H1 (cell line): ENCODE measurements around the gene VEGFC. TPM values are rescaled to one million over a fixed set of nuclear protein-coding genes. Genes with fewer than 3 reads are reported as not detected.

Source experiments
- CTCF ChIA-PET: fragments of 300-600 bp; sonication (Branson Sonifier 250); formaldehyde crosslinking; loops from one replicate; lab custom pipeline; 2021; ENCODE audit not compliant: partially characterized antibody; lab: Charles Lee
- POLR2A ChIA-PET: fragments of 300-600 bp; sonication (Branson Sonifier 250); formaldehyde crosslinking; loops from one replicate; lab custom pipeline; 2021; ENCODE audit warnings: inconsistent platforms; ENCODE audit not compliant: partially characterized antibody; lab: Charles Lee
- DNase-seq, 2 experiments: peaks; one replicate each; pipeline versions ENCODE4 v3.0.0 to v3.0.0-alpha.2; 2010 to 2022; ENCODE audit warnings: low spot score in 2 of 2, low read depth in 1 of 2, mixed read lengths in 1 of 2
- FAIRE-seq: peaks from 2 replicates; lab custom pipeline; 2011; peaks lifted over from hg19 to GRCh38; lab: Jason Lieb, UNC
- H2AFZ ChIP-seq: 2 replicates; pipeline ENCODE4 v1.8.1; 2012; ENCODE audit warnings: low read length, inconsistent platforms
- H2AK5ac ChIP-seq: 2 replicates; pipeline ENCODE4 v1.6.1; 2013; ENCODE audit warnings: low read depth, low read length
- H2BK120ac ChIP-seq: replicated peaks from 2 replicates; pipeline ENCODE3; 2013; ENCODE audit warnings: low read depth, low read length, inconsistent platforms
- H2BK12ac ChIP-seq: 2 replicates; pipeline ENCODE4 v1.6.1; 2013; ENCODE audit warnings: low read depth, low read length
- H2BK15ac ChIP-seq: 2 replicates; pipeline ENCODE4 v1.6.1; 2013; ENCODE audit warnings: low read length
- H2BK20ac ChIP-seq: 2 replicates; pipeline ENCODE4 v1.6.1; 2013; ENCODE audit warnings: low read length
- H2BK5ac ChIP-seq: 2 replicates; pipeline ENCODE4 v1.6.1; 2013; ENCODE audit warnings: low read depth, low read length
- H3K14ac ChIP-seq: 2 replicates; pipeline ENCODE4 v1.6.1; 2013; ENCODE audit warnings: inconsistent platforms; ENCODE audit not compliant: insufficient read length
- H3K18ac ChIP-seq: 2 replicates; pipeline ENCODE4 v1.6.1; 2013; ENCODE audit warnings: low read length; ENCODE audit errors: extremely low read depth
- H3K23ac ChIP-seq: 2 replicates; pipeline ENCODE4 v1.6.1; 2013; ENCODE audit warnings: inconsistent platforms; ENCODE audit not compliant: insufficient read length
- H3K23me2 ChIP-seq: 2 replicates; pipeline ENCODE4 v1.6.1; 2013; ENCODE audit warnings: low read depth, low read length
- H3K27ac ChIP-seq: 2 replicates; pipeline ENCODE4 v1.6.1; 2011; ENCODE audit warnings: low read depth, low read length, inconsistent platforms
- H3K27me3 ChIP-seq, 4 experiments: replicated peaks in 1 of 4; 1 replicate in 1 of 4; 2 replicates in 3 of 4; pipeline versions ENCODE4 v1.6.1 to v1.8.1; 2011 to 2013; ENCODE audit warnings: low read length in 3 of 4, mild to moderate bottlenecking in 3 of 4, inconsistent platforms in 2 of 4, mixed read lengths in 2 of 4, moderate library complexity in 1 of 4; ENCODE audit not compliant: control insufficient read depth in 3 of 4, insufficient read depth in 3 of 4; ENCODE audit errors: extremely low read depth in 1 of 4
- H3K36me3 ChIP-seq, 4 experiments: 2 replicates each; pipeline versions ENCODE4 v1.6.1 to v1.8.1; 2011 to 2013; ENCODE audit warnings: mild to moderate bottlenecking in 4 of 4, low read length in 3 of 4, moderate library complexity in 2 of 4, control low read depth in 1 of 4, inconsistent platforms in 1 of 4; ENCODE audit not compliant: insufficient read depth in 4 of 4, control insufficient read depth in 2 of 4
- H3K4ac ChIP-seq: replicated peaks from 2 replicates; pipeline ENCODE3; 2013; ENCODE audit warnings: low read length, low read depth, mixed read lengths, inconsistent platforms; ENCODE audit not compliant: insufficient read length
- H3K4me1 ChIP-seq, 4 experiments: replicated peaks in 1 of 4; 1 replicate in 1 of 4; 2 replicates in 3 of 4; pipeline versions ENCODE4 v1.6.1 to v1.8.1; 2011 to 2013; ENCODE audit warnings: low read length in 3 of 4, inconsistent platforms in 2 of 4, mixed read lengths in 1 of 4; ENCODE audit not compliant: insufficient read depth in 4 of 4, control insufficient read depth in 3 of 4
- H3K4me2 ChIP-seq, 2 experiments: 2 replicates each; pipeline versions ENCODE4 v1.6.1 to v1.8.1; 2011 to 2013; ENCODE audit warnings: low read depth in 2 of 2, low read length in 2 of 2, control low read depth in 1 of 2, inconsistent platforms in 1 of 2, mild to moderate bottlenecking in 1 of 2; ENCODE audit not compliant: insufficient read depth in 1 of 2
- H3K4me3 ChIP-seq, 4 experiments: fragments of 200-600, 300-600 bp in 1 of 4; sonication (generic), shearing (Covaris generic), sonication (Bioruptor Twin) in 1 of 4; 2 replicates each; pipeline versions ENCODE4 v1.5.1 to v1.8.1; 2011 to 2016; ENCODE audit warnings: low read length in 4 of 4, low read depth in 3 of 4, control low read depth in 2 of 4, inconsistent platforms in 2 of 4, mild to moderate bottlenecking in 2 of 4, mixed read lengths in 1 of 4, moderate library complexity in 1 of 4; ENCODE audit not compliant: insufficient read depth in 2 of 4; ENCODE audit errors: extremely low read depth in 1 of 4
- H3K56ac ChIP-seq: replicated peaks from 2 replicates; pipeline ENCODE3; 2013; ENCODE audit warnings: low read depth, mild to moderate bottlenecking, mixed read lengths, low read length, inconsistent platforms; ENCODE audit not compliant: insufficient read length
- H3K79me1 ChIP-seq: 2 replicates; pipeline ENCODE4 v1.6.1; 2013; ENCODE audit warnings: low read depth, low read length, control low read depth
- H3K79me2 ChIP-seq, 2 experiments: 2 replicates each; pipeline versions ENCODE4 v1.6.1 to v1.8.1; 2012 to 2013; ENCODE audit warnings: low read length in 2 of 2, mild to moderate bottlenecking in 2 of 2, inconsistent platforms in 1 of 2; ENCODE audit not compliant: insufficient read depth in 2 of 2, control insufficient read depth in 1 of 2
- H3K9ac ChIP-seq, 4 experiments: replicated peaks in 1 of 4; 1 replicate in 1 of 4; 2 replicates in 3 of 4; pipeline versions ENCODE4 v1.6.1 to v1.8.1; 2011 to 2013; ENCODE audit warnings: low read depth in 3 of 4, low read length in 3 of 4, control low read depth in 2 of 4, mild to moderate bottlenecking in 2 of 4, moderate library complexity in 2 of 4, inconsistent platforms in 1 of 4; ENCODE audit errors: extremely low read depth in 1 of 4
- H3K9me3 ChIP-seq, 2 experiments: 2 replicates each; pipeline versions ENCODE4 v1.6.1 to v1.8.1; 2012 to 2013; ENCODE audit warnings: mild to moderate bottlenecking in 2 of 2, moderate library complexity in 2 of 2, control low read depth in 1 of 2, inconsistent platforms in 1 of 2, low read depth in 1 of 2, low read length in 1 of 2, mixed read lengths in 1 of 2; ENCODE audit not compliant: insufficient read depth in 2 of 2
- H4K20me1 ChIP-seq, 2 experiments: replicated peaks in 1 of 2; 2 replicates each; pipeline versions ENCODE3 to v1.8.1; 2011 to 2013; ENCODE audit warnings: inconsistent platforms in 2 of 2, low read length in 2 of 2, mild to moderate bottlenecking in 1 of 2; ENCODE audit not compliant: insufficient read depth in 2 of 2, control insufficient read depth in 1 of 2
- H4K5ac ChIP-seq: 2 replicates; pipeline ENCODE4 v1.6.1; 2013; ENCODE audit warnings: low read length, low read depth, mixed read lengths, inconsistent platforms; ENCODE audit not compliant: insufficient read length
- H4K8ac ChIP-seq: 2 replicates; pipeline ENCODE4 v1.8.0; 2013; ENCODE audit warnings: mild to moderate bottlenecking, moderate library complexity, low read length, inconsistent platforms; ENCODE audit not compliant: insufficient read depth; ENCODE audit errors: extremely low read depth
- H4K91ac ChIP-seq: replicated peaks from 2 replicates; pipeline ENCODE3; 2013; ENCODE audit warnings: low read length, mixed read lengths, inconsistent platforms; ENCODE audit not compliant: insufficient read length
- CBX8 ChIP-seq: fragments of 300-800, 300-1000 bp; sonication (generic); IDR thresholded peaks from 2 replicates; pipeline ENCODE4 v1.7.1; 2016; ENCODE audit warnings: low read depth, low read length, borderline replicate concordance
- CEBPB ChIP-seq: IDR thresholded peaks from 2 replicates; pipeline ENCODE4 v1.6.1; 2012; ENCODE audit warnings: low read depth, low read length
- CTCF ChIP-seq, 3 experiments: IDR thresholded peaks; 1 replicate in 2 of 3; 2 replicates in 1 of 3; pipeline versions ENCODE4 v1.5.1 to v1.6.1; 2011; ENCODE audit warnings: low read length in 3 of 3, mild to moderate bottlenecking in 3 of 3, inconsistent platforms in 2 of 3, low read depth in 1 of 3, moderate library complexity in 1 of 3; ENCODE audit not compliant: insufficient read depth in 1 of 3; ENCODE audit errors: control extremely low read depth in 1 of 3
- JUN ChIP-seq: IDR thresholded peaks from 2 replicates; pipeline ENCODE4 v1.6.1; 2011; ENCODE audit warnings: low read depth, mild to moderate bottlenecking, improper control_type of control experiment, low read length
- JUND ChIP-seq: IDR thresholded peaks from 2 replicates; pipeline ENCODE4 v1.6.1; 2011; ENCODE audit warnings: mild to moderate bottlenecking, improper control_type of control experiment, low read length
- POU5F1 ChIP-seq: IDR thresholded peaks from 2 replicates; pipeline ENCODE4 v1.6.1; 2011; ENCODE audit warnings: low read depth, mild to moderate bottlenecking, low read length, moderate library complexity
- RBBP5 ChIP-seq: IDR thresholded peaks from 2 replicates; pipeline ENCODE4 v1.7.1; 2012; ENCODE audit warnings: low read depth, mild to moderate bottlenecking, inconsistent platforms, low read length, moderate library complexity, borderline replicate concordance
- RNF2 ChIP-seq: fragments of 200-900, 300-1000 bp; sonication (generic); IDR thresholded peaks from 2 replicates; pipeline ENCODE4 v1.7.1; 2016; ENCODE audit warnings: borderline replicate concordance, low read depth, mild to moderate bottlenecking, antibody characterized with exemption, low read length; ENCODE audit not compliant: poor library complexity, severe bottlenecking; ENCODE audit errors: missing control alignments
- SP1 ChIP-seq: IDR thresholded peaks from 2 replicates; pipeline ENCODE4 v1.6.1; 2011; ENCODE audit warnings: low read depth, low read length
- TAF7 ChIP-seq: optimal IDR thresholded peaks from 2 replicates; pipeline ENCODE3; 2011; ENCODE audit warnings: low read depth, mild to moderate bottlenecking, inconsistent platforms, low read length, moderate library complexity, borderline replicate concordance
- WGBS, 2 experiments: shearing (Covaris generic) in 1 of 2; methylation state at CpG; one replicate each; pipeline versions ENCODE4 v1.1.6 to v1.1.7; 2013 to 2015; ENCODE audit warnings: low lambda C conversion rate in 2 of 2, mixed read lengths in 2 of 2, inconsistent platforms in 1 of 2, low coverage in 1 of 2, missing lambda C conversion rate in 1 of 2; ENCODE audit not compliant: insufficient replicate concordance in 2 of 2, insufficient coverage in 1 of 2, insufficient read length in 1 of 2; ENCODE audit errors: extremely low coverage in 1 of 2, missing lambda C conversion rate in 1 of 2; 5-methylcytosine and 5-hydroxymethylcytosine counted together
- polyA plus RNA-seq, 7 experiments: library from polyadenylated mRNA; depleted of rRNA in 3 of 7; stranded (reverse) in 5 of 7; unstranded in 2 of 7; fragments of >200 nt in 5 of 7; fragments of 200-250 nt in 2 of 7; gene quantifications; 1 replicate in 5 of 7; 2 replicates in 1 of 7; 4 replicates in 1 of 7; pipeline versions ENCODE4 v1.2.1 to v1.2.3, GENCODE V29; 2011 to 2013; ENCODE audit warnings: missing spikeins in 2 of 7, mixed read lengths in 2 of 7
- total RNA-seq: library from RNA; stranded (reverse); fragmentation: NEBNext Ultra II Directional; extraction: Animal tissue kit (Norgen Biotek cat#: 25700); gene quantifications from 2 replicates; pipeline ENCODE4 v1.2.1, GENCODE V29; 2021
- TF ChIP-seq, protein P1 (sequence below): IDR thresholded peaks from 2 replicates; pipeline ENCODE4 v1.6.1; 2012; ENCODE audit warnings: inconsistent platforms

VEGFC gene
- total and polyA plus RNA-seq, 2 of the 8 experiments (the other 6 are each of a cell fraction or from before 2014, with no cell fraction given), result 0.53 to 1.4 TPM

GRCh38 chr4:176778491-176778890, 14.2 kb downstream of the VEGFC start:
- Histone ChIP-seq H3K4me3 (no peak overlapping the region), H4K20me1 (no peaks in the 10 kb centered on the region), H3K4me1 (0 out of 7 replicates have a peak, but pooled peaks cover 0 to 4% (median 0%) of the 10 kb centered on the region in 4 experiments), H2BK20ac (no peak overlapping the region), H2AK5ac (no peak overlapping the region), H3K4me2 (no peak overlapping the region), H3K27me3 (no peaks in the 10 kb centered on the region), H3K9me3 (no peaks in the 10 kb centered on the region), H3K18ac (no peak overlapping the region), H3K79me2 (no peaks in the 10 kb centered on the region), H3K4ac (no peak overlapping the region), H3K56ac (no peak overlapping the region), H3K79me1 (no peaks in the 10 kb centered on the region), H3K23me2 (no peaks in the 10 kb centered on the region), H3K14ac (no peak overlapping the region), H3K27ac (no peak overlapping the region), H2AFZ (no peak overlapping the region), H2BK120ac (no peak overlapping the region), H4K91ac (no peak overlapping the region), H2BK5ac (no peak overlapping the region), H3K23ac (no peak overlapping the region), H2BK15ac (no peak overlapping the region), H3K36me3 (no peaks in the 10 kb centered on the region), H4K5ac (no peak overlapping the region), H4K8ac (no peak overlapping the region), H2BK12ac (no peak overlapping the region), H3K9ac (no peak overlapping the region)
- CTCF ChIA-PET, result interaction anchor here (1.0 kb wide), 1 partner anchor 273 kb away, joined by 3 read pairs; no protein-coding TSS in a partner anchor
- WGBS, 2 experiments, result 95% methylated on average over 4 of the region's 4 CpGs; no CpG with 5 or more reads in 1 of the 2 experiments
- no peak for DNase-seq
- no peak for FAIRE-seq
- POLR2A ChIA-PET, result no interaction called here
- TF ChIP-seq CTCF (IDR thresholded peaks at IDR 0.05; ENCODE audit: control extremely low read depth in 1 of 3, insufficient read depth in 1 of 3, low read depth in 1 of 3, low read length in 3 of 3) (no peak), CEBPB (no peak), TAF7 (no peak), RNF2 (no peak), POU5F1 (no peak), JUND (no peak), SP1 (no peak), JUN (no peak), CBX8 (no peak), RBBP5 (no peak)
- TF ChIP-seq, protein P1, sequence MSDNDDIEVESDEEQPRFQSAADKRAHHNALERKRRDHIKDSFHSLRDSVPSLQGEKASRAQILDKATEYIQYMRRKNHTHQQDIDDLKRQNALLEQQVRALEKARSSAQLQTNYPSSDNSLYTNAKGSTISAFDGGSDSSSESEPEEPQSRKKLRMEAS, result no peak
